Measurements from ENCODE around the gene PMPCA.

Gene PMPCA

GRCh38 chr9:136416914-136417313 is 6.5 kb downstream of the PMPCA start:
- no peak for DNase-seq (ENCODE audit: low spot score)

GRCh38 chr9:136418182-136419091 is 8.0 kb downstream of the PMPCA start:
- no peak for DNase-seq (ENCODE audit: low spot score)
- no peak overlapping the region for H3K4me3 ChIP-seq
- H3K27ac ChIP-seq = no peak overlapping the region
- no peak for TF ChIP-seq CTCF (IDR thresholded peaks at IDR 0.05)

More at GRCh38 chr9:136416914-136417313, 6.5 kb downstream of the PMPCA start:
- Histone ChIP-seq H3K27ac (no peak overlapping the region), H3K4me3 (no peak overlapping the region)
- TF ChIP-seq CTCF (IDR thresholded peaks at IDR 0.05) = no peak

GRCh38 chr9:136419092-136419420 is 8.6 kb downstream of the PMPCA start:
- no peak overlapping the region for H3K27ac ChIP-seq
- TF ChIP-seq CTCF (IDR thresholded peaks at IDR 0.05) = no peak
- DNase-seq (ENCODE audit: low spot score) = no peak

GRCh38 chr9:136421791-136422190 is 11.3 kb downstream of the PMPCA start:
- no peak overlapping the region for H3K4me3 ChIP-seq
- TF ChIP-seq CTCF (IDR thresholded peaks at IDR 0.05) = no peak
- no peak for DNase-seq (ENCODE audit: low spot score)

More at GRCh38 chr9:136419092-136419420, 8.6 kb downstream of the PMPCA start:
- no peak overlapping the region for H3K4me3 ChIP-seq

GRCh38 chr9:136422876-136423275 is 12.4 kb downstream of the PMPCA start:
- no peak for TF ChIP-seq CTCF (IDR thresholded peaks at IDR 0.05)
- no peak overlapping the region for H3K4me3 ChIP-seq
- no peak for DNase-seq (ENCODE audit: low spot score)
- no peak overlapping the region for H3K27ac ChIP-seq

More at GRCh38 chr9:136421791-136422190, 11.3 kb downstream of the PMPCA start:
- no peak overlapping the region for H3K27ac ChIP-seq

- no peak for TF ChIP-seq CTCF (IDR thresholded peaks at IDR 0.05)
- Histone ChIP-seq H3K27ac (no peak overlapping the region), H3K4me3 (no peak overlapping the region)
- DNase-seq (ENCODE audit: low spot score) = no peak
Measured at GRCh38 chr9:136423432-136424146, 13.1 kb downstream of the PMPCA start.
